ENCODE data around the gene DNASE1. TPM values are rescaled to one million over a fixed set of nuclear protein-coding genes. Genes with fewer than 3 reads are reported as not detected.
A peak's percentile ranks its signal among the peaks of the same experiment; 100 is the strongest.

The DNASE1 gene
- total and polyA plus RNA-seq, 9 of the 15 experiments (the other 6 are each of a cell fraction or from before 2014, with no cell fraction given): 0.53 to 10.1 (median 5.9) TPM

DNA sequence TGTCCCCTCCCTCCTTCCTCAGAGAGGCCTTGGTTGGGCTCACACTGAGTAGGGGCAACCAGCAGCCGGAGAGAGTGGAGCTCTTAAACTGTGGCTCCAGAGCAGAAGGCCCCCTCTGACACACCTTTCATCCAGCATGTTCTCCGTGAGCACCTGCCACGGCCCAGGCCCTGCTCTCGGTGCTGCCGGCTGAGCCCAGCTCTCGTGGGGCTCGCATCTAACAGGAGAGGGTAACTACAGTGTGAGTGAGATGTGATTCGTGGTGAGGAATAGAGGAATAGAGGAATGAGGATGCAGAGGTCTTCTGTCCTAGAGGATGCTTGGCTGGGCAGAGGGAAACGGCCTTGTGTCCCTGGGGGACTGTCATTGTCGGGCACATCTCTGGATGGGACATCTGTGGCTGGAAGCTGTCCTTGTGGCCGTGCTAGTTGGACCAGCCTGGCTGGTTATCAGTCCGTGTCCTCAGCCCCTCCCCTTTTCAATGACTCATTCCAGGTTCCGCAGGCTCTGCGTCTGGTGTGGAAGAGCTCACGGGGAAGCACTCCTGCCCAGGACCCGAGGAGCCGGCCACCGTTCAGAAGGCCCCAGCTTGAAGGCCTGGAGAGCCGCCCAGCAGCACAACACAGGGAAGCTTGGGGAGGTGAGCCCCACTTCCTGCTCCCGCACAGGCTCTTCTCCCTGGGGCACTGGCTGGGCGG lies 11.9 kb upstream of the DNASE1 start (continued):
- TF ChIP-seq ZNF184 (CRISPR knock-in tag; IDR thresholded peaks at IDR 0.05) (no peak), HDGF (IDR thresholded peaks at IDR 0.05) (0 out of 2 replicates have a peak, but pooled peaks have one; percentile 23), NFIX (CRISPR knock-in tag; IDR thresholded peaks at IDR 0.05; ENCODE audit: low read depth) (no peak), E2F1 (CRISPR knock-in tag; IDR thresholded peaks at IDR 0.05) (no peak), RFX5 (IDR thresholded peaks at IDR 0.05; ENCODE audit: low read depth, low read length) (no peak), ZNF512 (tag; IDR thresholded peaks at IDR 0.05) (no peak), KLF6 (CRISPR knock-in tag; IDR thresholded peaks at IDR 0.05; ENCODE audit: borderline replicate concordance) (no peak), KDM1A (IDR thresholded peaks at IDR 0.05) (peak in 1 of 2 experiments; percentile 39; a peak in 1 of 4 replicates), UBTF (IDR thresholded peaks at IDR 0.05; ENCODE audit: borderline replicate concordance in 1 of 2, low read depth in 2 of 2, low read length in 2 of 2) (0 out of 4 replicates have a peak, but pooled peaks of 1 of the 2 experiments have one; percentile 34), NELFE (IDR thresholded peaks at IDR 0.05; ENCODE audit: insufficient read depth, insufficient read length) (no peak), THRA (IDR thresholded peaks at IDR 0.05) (no peak), PPARD (CRISPR knock-in tag; IDR thresholded peaks at IDR 0.05) (no peak), ZNF282 (CRISPR knock-in tag; IDR thresholded peaks at IDR 0.05) (no peak), SRSF7 (optimal IDR thresholded peaks at IDR 0.05; ENCODE audit: low read depth, low read length) (no peak), CBFA2T3 (IDR thresholded peaks at IDR 0.05) (peak; percentile 23; the same call in 1 of the 2 replicates), ZNF354B (CRISPR knock-in tag; IDR thresholded peaks at IDR 0.05) (no peak)
- TF ChIP-seq, protein P1, sequence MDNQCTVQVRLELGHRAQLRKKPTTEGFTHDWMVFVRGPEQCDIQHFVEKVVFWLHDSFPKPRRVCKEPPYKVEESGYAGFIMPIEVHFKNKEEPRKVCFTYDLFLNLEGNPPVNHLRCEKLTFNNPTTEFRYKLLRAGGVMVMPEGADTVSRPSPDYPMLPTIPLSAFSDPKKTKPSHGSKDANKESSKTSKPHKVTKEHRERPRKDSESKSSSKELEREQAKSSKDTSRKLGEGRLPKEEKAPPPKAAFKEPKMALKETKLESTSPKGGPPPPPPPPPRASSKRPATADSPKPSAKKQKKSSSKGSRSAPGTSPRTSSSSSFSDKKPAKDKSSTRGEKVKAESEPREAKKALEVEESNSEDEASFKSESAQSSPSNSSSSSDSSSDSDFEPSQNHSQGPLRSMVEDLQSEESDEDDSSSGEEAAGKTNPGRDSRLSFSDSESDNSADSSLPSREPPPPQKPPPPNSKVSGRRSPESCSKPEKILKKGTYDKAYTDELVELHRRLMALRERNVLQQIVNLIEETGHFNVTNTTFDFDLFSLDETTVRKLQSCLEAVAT (IDR thresholded peaks at IDR 0.05): 0 out of 4 replicates have a peak, but pooled peaks of 1 of the 2 experiments have one; percentile 38
